Tibial nerve (tissue), 4 donors: ENCODE data around the gene SOX8.

Experiments
- CTCF ChIP-seq, 5 experiments: fragments of 200-600 bp in 3 of 5; fragments of 450-650 bp in 2 of 5; sonication (generic) in 3 of 5; IDR thresholded peaks; one replicate each; pipeline ENCODE4 v1.5.1; 2016 to 2019; ENCODE audit warnings: antibody characterized with exemption in 5 of 5, mild to moderate bottlenecking in 3 of 5, moderate library complexity in 2 of 5
- EP300 ChIP-seq, 2 donors: sonication (generic); formaldehyde crosslinking; IDR thresholded peaks; one replicate each; pipeline ENCODE4 v1.6.1; 2017; ENCODE audit warnings: antibody characterized with exemption in 2 of 2, mild to moderate bottlenecking in 1 of 2

- no peak for TF ChIP-seq CTCF (IDR thresholded peaks at IDR 0.05)
- TF ChIP-seq EP300 (IDR thresholded peaks at IDR 0.05) = no peak
Observed at GRCh38 chr16:986411-986810, 4.8 kb downstream of the SOX8 start.
